Measurements from ENCODE around the gene ZNF276. TPM values are rescaled to one million over a fixed set of nuclear protein-coding genes. Genes with fewer than 3 reads are reported as not detected.

The ZNF276 gene
- total and polyA plus RNA-seq, 2 of the 8 experiments (the other 6 are each of a cell fraction or from before 2014, with no cell fraction given): 6.4 to 9.3 TPM

DNA sequence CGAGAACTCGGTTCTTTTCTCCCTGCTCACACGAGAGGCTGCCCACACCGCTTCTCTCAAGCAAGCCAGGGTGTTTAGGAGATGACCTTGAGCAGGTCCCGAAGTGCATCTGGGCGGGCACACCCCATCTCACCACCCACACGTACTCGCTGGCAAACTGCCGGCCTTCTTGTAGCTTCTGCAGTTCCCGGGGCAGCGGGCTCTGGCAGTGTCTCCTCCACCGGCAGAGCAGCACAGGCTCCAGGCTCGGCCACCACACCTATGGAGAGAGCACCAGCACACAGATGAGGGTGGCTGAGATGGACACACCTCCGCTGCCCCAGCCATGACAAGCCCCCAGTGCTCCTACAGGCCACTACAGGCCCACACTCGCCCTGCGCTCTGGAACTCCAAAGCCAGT, 23.5 kb downstream of the ZNF276 start:
- Histone ChIP-seq H3K9me3 (ENCODE audit: insufficient read depth in 2 of 2, low read depth in 1 of 2, low read length in 1 of 2) (no peaks in the 10 kb centered on the region), H2BK5ac (ENCODE audit: low read depth, low read length) (no peak overlapping the region), H3K79me1 (ENCODE audit: low read depth, low read length) (peaks cover 2% of the 10 kb centered on the region; the same call in 1 of the 2 replicates), H3K27ac (ENCODE audit: low read depth, low read length) (no peak overlapping the region), H2BK15ac (ENCODE audit: low read length) (no peak overlapping the region), H4K91ac (replicated peaks; ENCODE audit: insufficient read length, low read length) (no peak overlapping the region), H3K4me3 (ENCODE audit: extremely low read depth in 1 of 4, insufficient read depth in 2 of 4, low read depth in 3 of 4, low read length in 4 of 4) (no peak overlapping the region), H3K18ac (ENCODE audit: extremely low read depth, low read length) (no peak overlapping the region), H3K14ac (ENCODE audit: insufficient read length) (no peak overlapping the region), H3K4me2 (ENCODE audit: insufficient read depth in 1 of 2, low read depth in 2 of 2, low read length in 2 of 2) (no peak overlapping the region), H2BK12ac (ENCODE audit: low read depth, low read length) (no peak overlapping the region), H3K23ac (ENCODE audit: insufficient read length) (no peak overlapping the region), H4K20me1 (replicated peaks in 1 of 2; ENCODE audit: control insufficient read depth in 1 of 2, insufficient read depth in 2 of 2, low read length in 2 of 2) (peaks cover 1 to 12% of the 10 kb centered on the region in 2 experiments), H3K4ac (replicated peaks; ENCODE audit: insufficient read length, low read depth, low read length) (no peak overlapping the region), H3K23me2 (ENCODE audit: low read depth, low read length) (no peaks in the 10 kb centered on the region), H3K56ac (replicated peaks; ENCODE audit: insufficient read length, low read depth, low read length) (no peak overlapping the region), H3K27me3 (replicated peaks in 1 of 4; ENCODE audit: control insufficient read depth in 3 of 4, extremely low read depth in 1 of 4, insufficient read depth in 3 of 4, low read length in 3 of 4) (no peaks in the 10 kb centered on the region), H2BK20ac (ENCODE audit: low read length) (no peak overlapping the region), H4K8ac (ENCODE audit: extremely low read depth, insufficient read depth, low read length) (no peak overlapping the region), H2AK5ac (ENCODE audit: low read depth, low read length) (no peak overlapping the region), H3K36me3 (ENCODE audit: control insufficient read depth in 2 of 4, insufficient read depth in 4 of 4, low read length in 3 of 4) (peaks cover 24 to 67% (median 53%) of the 10 kb centered on the region in 4 experiments), H3K4me1 (replicated peaks in 1 of 4; ENCODE audit: control insufficient read depth in 3 of 4, insufficient read depth in 4 of 4, low read length in 3 of 4) (no peaks in the 10 kb centered on the region), H3K9ac (replicated peaks in 1 of 4; ENCODE audit: extremely low read depth in 1 of 4, low read depth in 3 of 4, low read length in 3 of 4) (no peak overlapping the region), H3K79me2 (ENCODE audit: control insufficient read depth in 1 of 2, insufficient read depth in 2 of 2, low read length in 2 of 2) (no peaks in the 10 kb centered on the region), H2BK120ac (replicated peaks; ENCODE audit: low read depth, low read length) (no peak overlapping the region), H2AFZ (ENCODE audit: low read length) (no peak overlapping the region), H4K5ac (ENCODE audit: insufficient read length, low read depth, low read length) (no peak overlapping the region)
- 90% methylated on average over 14 of the region's 16 CpGs; no CpG with 5 or more reads in 1 of the 2 experiments for WGBS, 2 experiments (ENCODE audit: extremely low coverage in 1 of 2, insufficient coverage in 1 of 2, insufficient read length in 1 of 2, insufficient replicate concordance in 2 of 2, low coverage in 1 of 2, low lambda C conversion rate in 2 of 2, missing lambda C conversion rate in 1 of 2)
- TF ChIP-seq CREB1 (IDR thresholded peaks at IDR 0.05): no peak
- CTCF ChIA-PET (ENCODE audit: partially characterized antibody): interaction anchor here (2.0 kb wide), 1 partner anchor 39 kb away, joined by 7 read pairs; no protein-coding TSS in a partner anchor
- POLR2A ChIA-PET (ENCODE audit: partially characterized antibody): interaction anchor here (0.7 to 2.0 kb wide), 4 partner anchors 20 to 578 kb away, joined by 3 to 4 read pairs (median 4); no protein-coding TSS in a partner anchor
- DNase-seq (ENCODE audit: low read depth in 1 of 2, low spot score in 2 of 2) (no peak), FAIRE-seq (no peak)

Measured in H1 (cell line).